Gastroesophageal sphincter (tissue), 3 donors: Measurements from ENCODE around the gene FAM162B.

Source experiments
- EP300 ChIP-seq: sonication (generic); formaldehyde crosslinking; IDR thresholded peaks from one replicate; pipeline ENCODE4 v1.6.1; 2017; ENCODE audit warnings: antibody characterized with exemption, mild to moderate bottlenecking
- POLR2A ChIP-seq, 2 donors: fragments of 450-650 bp; IDR thresholded peaks; one replicate each; pipeline ENCODE4 v1.6.1; 2017; ENCODE audit warnings: antibody characterized with exemption in 2 of 2, mild to moderate bottlenecking in 2 of 2, moderate library complexity in 1 of 2
- POLR2AphosphoS5 ChIP-seq: sonication (generic); formaldehyde crosslinking; IDR thresholded peaks from one replicate; pipeline ENCODE4 v1.6.1; 2017; ENCODE audit warnings: antibody characterized with exemption
- TF ChIP-seq, protein P1 (sequence below), 4 experiments: fragments of 200-600 bp in 2 of 4; fragments of 450-650 bp in 2 of 4; sonication (generic) in 1 of 4; IDR thresholded peaks; one replicate each; pipeline ENCODE4 v1.5.1; 2017 to 2019; ENCODE audit warnings: antibody characterized with exemption in 4 of 4, mild to moderate bottlenecking in 2 of 4, moderate library complexity in 2 of 4

DNA sequence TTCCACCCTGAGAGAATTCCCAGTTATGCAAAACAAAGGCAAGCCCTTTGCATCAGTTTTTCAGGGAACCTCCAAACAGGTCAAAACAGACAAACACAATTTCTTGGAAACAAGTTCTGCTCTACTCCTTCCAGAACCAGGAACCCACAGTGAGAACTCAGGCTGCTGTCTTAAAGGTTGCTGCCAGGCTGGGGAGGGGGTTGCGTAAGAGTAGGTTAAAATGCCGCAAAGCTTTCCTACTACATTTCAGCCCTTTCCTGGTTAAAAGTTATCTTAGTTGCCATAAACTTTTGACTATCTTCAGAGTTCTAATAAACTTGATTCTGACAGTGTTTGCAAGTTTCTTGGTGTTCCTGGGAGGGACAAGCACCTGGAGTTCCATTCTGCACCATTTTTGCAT lies 50.8 kb downstream of the FAM162B start:
- no peak for TF ChIP-seq POLR2A (IDR thresholded peaks at IDR 0.05)
- TF ChIP-seq POLR2AphosphoS5, result no peak
- TF ChIP-seq, protein P1, sequence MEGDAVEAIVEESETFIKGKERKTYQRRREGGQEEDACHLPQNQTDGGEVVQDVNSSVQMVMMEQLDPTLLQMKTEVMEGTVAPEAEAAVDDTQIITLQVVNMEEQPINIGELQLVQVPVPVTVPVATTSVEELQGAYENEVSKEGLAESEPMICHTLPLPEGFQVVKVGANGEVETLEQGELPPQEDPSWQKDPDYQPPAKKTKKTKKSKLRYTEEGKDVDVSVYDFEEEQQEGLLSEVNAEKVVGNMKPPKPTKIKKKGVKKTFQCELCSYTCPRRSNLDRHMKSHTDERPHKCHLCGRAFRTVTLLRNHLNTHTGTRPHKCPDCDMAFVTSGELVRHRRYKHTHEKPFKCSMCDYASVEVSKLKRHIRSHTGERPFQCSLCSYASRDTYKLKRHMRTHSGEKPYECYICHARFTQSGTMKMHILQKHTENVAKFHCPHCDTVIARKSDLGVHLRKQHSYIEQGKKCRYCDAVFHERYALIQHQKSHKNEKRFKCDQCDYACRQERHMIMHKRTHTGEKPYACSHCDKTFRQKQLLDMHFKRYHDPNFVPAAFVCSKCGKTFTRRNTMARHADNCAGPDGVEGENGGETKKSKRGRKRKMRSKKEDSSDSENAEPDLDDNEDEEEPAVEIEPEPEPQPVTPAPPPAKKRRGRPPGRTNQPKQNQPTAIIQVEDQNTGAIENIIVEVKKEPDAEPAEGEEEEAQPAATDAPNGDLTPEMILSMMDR (IDR thresholded peaks at IDR 0.05), result no peak
- TF ChIP-seq EP300, result no peak
